H1 (cell line): ENCODE data around the gene TUBGCP6. TPM values are rescaled to one million over a fixed set of nuclear protein-coding genes. Genes with fewer than 3 reads are reported as not detected.

Experiments
- CHD2 ChIP-seq: IDR thresholded peaks from 2 replicates; pipeline ENCODE4 v1.6.1; 2012; ENCODE audit warnings: low read length, improper control_type of control experiment
- FOSL1 ChIP-seq: IDR thresholded peaks from 2 replicates; pipeline ENCODE4 v1.6.1; 2011; ENCODE audit warnings: mild to moderate bottlenecking, low read depth, low read length, moderate library complexity; ENCODE audit not compliant: insufficient read depth
- GTF2F1 ChIP-seq: IDR thresholded peaks from 2 replicates; pipeline ENCODE4 v1.6.1; 2012; ENCODE audit warnings: low read depth, low read length, improper control_type of control experiment, borderline replicate concordance
- JUN ChIP-seq: IDR thresholded peaks from 2 replicates; pipeline ENCODE4 v1.6.1; 2011; ENCODE audit warnings: low read depth, mild to moderate bottlenecking, improper control_type of control experiment, low read length
- PHF8 ChIP-seq: fragments of 200-600 bp; sonication (generic); conservative IDR thresholded peaks from 2 replicates; pipeline ENCODE4 v1.7.1; 2012; ENCODE audit warnings: low read depth, mild to moderate bottlenecking, inconsistent platforms, low read length, moderate library complexity
- RAD21 ChIP-seq, 2 experiments: IDR thresholded peaks in 1 of 2; conservative IDR thresholded peaks in 1 of 2; 2 replicates each; pipeline ENCODE4 v1.6.1; 2011; ENCODE audit warnings: low read depth in 2 of 2, low read length in 2 of 2, improper control_type of control experiment in 1 of 2, inconsistent platforms in 1 of 2, mild to moderate bottlenecking in 1 of 2, moderate library complexity in 1 of 2
- SAP30 ChIP-seq: fragments of 300-600 bp; sonication (generic); IDR thresholded peaks from 2 replicates; pipeline ENCODE4 v1.7.1; 2012; ENCODE audit warnings: low read length, moderate library complexity, mild to moderate bottlenecking, inconsistent platforms; ENCODE audit not compliant: insufficient read depth, insufficient replicate concordance
- SIRT6 ChIP-seq: IDR thresholded peaks from one replicate; pipeline ENCODE4 v1.7.1; 2012; ENCODE audit warnings: low read length, inconsistent platforms
- SIX5 ChIP-seq: IDR thresholded peaks from 2 replicates; pipeline ENCODE4 v1.6.1; 2011; ENCODE audit warnings: mild to moderate bottlenecking, low read depth, low read length
- polyA plus RNA-seq, 7 experiments: library from polyadenylated mRNA; depleted of rRNA in 3 of 7; stranded (reverse) in 5 of 7; unstranded in 2 of 7; fragments of >200 nt in 5 of 7; fragments of 200-250 nt in 2 of 7; gene quantifications; 1 replicate in 5 of 7; 2 replicates in 1 of 7; 4 replicates in 1 of 7; pipeline versions ENCODE4 v1.2.1 to v1.2.3, GENCODE V29; 2011 to 2013; ENCODE audit warnings: missing spikeins in 2 of 7, mixed read lengths in 2 of 7
- total RNA-seq: library from RNA; stranded (reverse); fragmentation: NEBNext Ultra II Directional; extraction: Animal tissue kit (Norgen Biotek cat#: 25700); gene quantifications from 2 replicates; pipeline ENCODE4 v1.2.1, GENCODE V29; 2021
- TF ChIP-seq, protein P1 (sequence below): IDR thresholded peaks from 2 replicates; pipeline ENCODE4 v1.6.1; 2012; ENCODE audit warnings: inconsistent platforms

TUBGCP6 gene
- total and polyA plus RNA-seq, 2 of the 8 experiments (the other 6 are each of a cell fraction or from before 2014, with no cell fraction given) = 24.2 to 24.7 TPM

GRCh38 chr22:50175921-50176849 lies 68.6 kb downstream of the TUBGCP6 start (continued):
- no peak for TF ChIP-seq SIX5
- TF ChIP-seq, protein P1, sequence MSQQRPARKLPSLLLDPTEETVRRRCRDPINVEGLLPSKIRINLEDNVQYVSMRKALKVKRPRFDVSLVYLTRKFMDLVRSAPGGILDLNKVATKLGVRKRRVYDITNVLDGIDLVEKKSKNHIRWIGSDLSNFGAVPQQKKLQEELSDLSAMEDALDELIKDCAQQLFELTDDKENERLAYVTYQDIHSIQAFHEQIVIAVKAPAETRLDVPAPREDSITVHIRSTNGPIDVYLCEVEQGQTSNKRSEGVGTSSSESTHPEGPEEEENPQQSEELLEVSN = no peak
- TF ChIP-seq SAP30 = no peak
- no peak for TF ChIP-seq PHF8
- no peak for TF ChIP-seq CHD2
- TF ChIP-seq RAD21 (IDR thresholded peaks at IDR 0.05 in 1 of 2, conservative IDR thresholded peaks at IDR 0.05 in 1 of 2; ENCODE audit: low read depth in 2 of 2, low read length in 2 of 2) = no peak
- no peak for TF ChIP-seq FOSL1
- no peak for TF ChIP-seq GTF2F1
- TF ChIP-seq SIRT6 = no peak
- TF ChIP-seq JUN = no peak
